Stimulated activated CD8-positive, alpha-beta memory T cell treated with anti-CD3 and anti-CD28 coated beads, Interleukin-7, amount 100 ng/mL, for 48 hours (primary cell): ENCODE results near the gene SLC35D1.
"Not testable (repeated sequence)": the region's sequence is repeated elsewhere in the genome, so short reads cannot be mapped to it uniquely, and the experiment has no call there.

Source experiments
- DNase-seq, 2 donors: peaks; one replicate each; pipeline ENCODE4 v3.0.0-alpha.2; 2020; ENCODE audit warnings: low read depth in 1 of 2; ENCODE audit errors: extremely low read depth in 1 of 2

Gene SLC35D1

GRCh38 chr1:67053785-67054772, at the start of gene SLC35D1:
Gene SLC35D1 (minus strand): TSS chr1:67054148. CDS start chr1:67054013, 135 bp downstream.
- DNase-seq, result peak; percentile 52 to 69

GRCh38 chr1:67103548-67103947, 49.6 kb upstream of the SLC35D1 start:
- DNase-seq, result no peak

GRCh38 chr1:67100833-67101232, 46.9 kb upstream of the SLC35D1 start:
- no peak for DNase-seq

- DNase-seq, result no peak
Measured at GRCh38 chr1:67097305-67097704, 43.4 kb upstream of the SLC35D1 start.

GRCh38 chr1:67094191-67094590, 40.2 kb upstream of the SLC35D1 start:
- DNase-seq, result no peak

GRCh38 chr1:67089685-67090208, 35.8 kb upstream of the SLC35D1 start:
- DNase-seq, result no peak

GRCh38 chr1:67088440-67088839, 34.5 kb upstream of the SLC35D1 start:
- no peak for DNase-seq

- no peak for DNase-seq
Measured at GRCh38 chr1:67085326-67085725, 31.4 kb upstream of the SLC35D1 start.

- no peak for DNase-seq
Measured at GRCh38 chr1:67084765-67085318, 30.9 kb upstream of the SLC35D1 start.

- no peak for DNase-seq
Measured at GRCh38 chr1:67078291-67078690, 24.3 kb upstream of the SLC35D1 start.

- DNase-seq, result no peak
Measured at GRCh38 chr1:67077593-67077992, 23.6 kb upstream of the SLC35D1 start.

- no peak for DNase-seq
Measured at GRCh38 chr1:67072749-67073148, 18.8 kb upstream of the SLC35D1 start.

- DNase-seq, result not testable (repeated sequence)
Measured at GRCh38 chr1:67067655-67068054, 13.7 kb upstream of the SLC35D1 start.

GRCh38 chr1:67062412-67062811, 8.5 kb upstream of the SLC35D1 start:
- DNase-seq, result no peak

- DNase-seq, result no peak
Measured at GRCh38 chr1:67061266-67061665, 7.3 kb upstream of the SLC35D1 start.

- DNase-seq, result no peak
Measured at GRCh38 chr1:67060811-67061218, 6.9 kb upstream of the SLC35D1 start.

GRCh38 chr1:67059346-67059745, 5.4 kb upstream of the SLC35D1 start:
- no peak for DNase-seq

- no peak for DNase-seq
Measured at GRCh38 chr1:67058761-67059160, 4.8 kb upstream of the SLC35D1 start.

- no peak for DNase-seq
Measured at GRCh38 chr1:67058242-67058641, 4.3 kb upstream of the SLC35D1 start.

- peak in 1 of 2 donors; percentile 7 for DNase-seq
Measured at GRCh38 chr1:67053535-67053784, 488 bp downstream of the SLC35D1 start.

- peak in 1 of 2 donors; percentile 0 for DNase-seq
Measured at GRCh38 chr1:67052741-67053534, 1.0 kb downstream of the SLC35D1 start.
